ENCODE measurements around the gene TECPR1. TPM values are rescaled to one million over a fixed set of nuclear protein-coding genes. Genes with fewer than 3 reads are reported as not detected.

The TECPR1 gene
- total and polyA plus RNA-seq, 3 donors from 2014 or later = 13.5 to 24.6 (median 18.5) TPM

GRCh38 chr7:98230746-98231471 lies 21.1 kb downstream of the TECPR1 start:
- no peaks in the 10 kb centered on the region for H3K36me3 ChIP-seq (ENCODE audit: low read depth, missing control alignments)
- 92 to 95% methylated on average over 10 to 30 of the region's 30 CpGs for WGBS, 2 donors
- TF ChIP-seq POLR2A (IDR thresholded peaks at IDR 0.05) (no peak), CTCF (IDR thresholded peaks at IDR 0.05) (no peak)
- no peaks in the 10 kb centered on the region for H3K9me3 ChIP-seq
- H3K4me1 ChIP-seq = no peaks in the 10 kb centered on the region
- H3K27ac ChIP-seq = no peak overlapping the region
- intact Hi-C loops (cut with DNase I; ENCODE audit: low total_unique reads) = no loop called here
- DNase-seq = no peak
- no peaks in the 10 kb centered on the region for H3K27me3 ChIP-seq
- H3K4me3 ChIP-seq = no peak overlapping the region

- Histone ChIP-seq H3K4me3 (no peak overlapping the region), H3K27me3 (no peaks in the 10 kb centered on the region), H3K36me3 (ENCODE audit: low read depth, missing control alignments) (no peaks in the 10 kb centered on the region), H3K4me1 (no peaks in the 10 kb centered on the region), H3K9me3 (no peaks in the 10 kb centered on the region), H3K27ac (no peak overlapping the region)
- TF ChIP-seq POLR2A (IDR thresholded peaks at IDR 0.05) (no peak), CTCF (IDR thresholded peaks at IDR 0.05) (no peak)
- intact Hi-C loops (cut with DNase I; ENCODE audit: low total_unique reads) = no loop called here
- WGBS, 2 donors = 80 to 85% methylated on average over 12 to 17 of the region's 17 CpGs
- no peak for DNase-seq
Observed at GRCh38 chr7:98229991-98230745, 21.9 kb downstream of the TECPR1 start.

GRCh38 chr7:98229441-98229840 lies 22.6 kb downstream of the TECPR1 start:
- 88 to 90% methylated on average over 2 to 11 of the region's 11 CpGs for WGBS, 2 donors
- Histone ChIP-seq H3K4me3 (no peak overlapping the region), H3K27ac (no peak overlapping the region), H3K27me3 (no peaks in the 10 kb centered on the region), H3K36me3 (ENCODE audit: low read depth, missing control alignments) (no peaks in the 10 kb centered on the region), H3K4me1 (no peaks in the 10 kb centered on the region), H3K9me3 (no peaks in the 10 kb centered on the region)
- intact Hi-C loops (cut with DNase I; ENCODE audit: low total_unique reads) = no loop called here
- DNase-seq = no peak
- no peak for TF ChIP-seq CTCF (IDR thresholded peaks at IDR 0.05)
- no peak for TF ChIP-seq POLR2A (IDR thresholded peaks at IDR 0.05)

GRCh38 chr7:98228801-98229200 lies 23.2 kb downstream of the TECPR1 start:
- no peaks in the 10 kb centered on the region for H3K27me3 ChIP-seq
- DNase-seq = no peak
- H3K4me3 ChIP-seq = no peak overlapping the region
- no peaks in the 10 kb centered on the region for H3K4me1 ChIP-seq
- no peak overlapping the region for H3K27ac ChIP-seq
- intact Hi-C loops (cut with DNase I; ENCODE audit: low total_unique reads) = no loop called here
- no peaks in the 10 kb centered on the region for H3K36me3 ChIP-seq (ENCODE audit: low read depth, missing control alignments)
- 80 to 85% methylated on average over 2 to 16 of the region's 16 CpGs for WGBS, 2 donors
- H3K9me3 ChIP-seq = no peaks in the 10 kb centered on the region
- TF ChIP-seq CTCF (IDR thresholded peaks at IDR 0.05) (no peak), POLR2A (IDR thresholded peaks at IDR 0.05) (no peak)

Data from testis (tissue), 3 donors.